ENCODE results near the gene CHMP2A.
"Not testable (repeated sequence)": the region's sequence is repeated elsewhere in the genome, so short reads cannot be mapped to it uniquely, and the experiment has no call there.

CHMP2A gene

GRCh38 chr19:58554494-58555368 is at the start of gene CHMP2A:
Gene CHMP2A, minus strand, starts transcription at chr19:58555105. Its CDS starts 893 bp downstream, at chr19:58554212.
- peak; percentile 96 to 99 (median 96) for DNase-seq (ENCODE audit: low read depth in 4 of 4, low spot score in 1 of 4)

GRCh38 chr19:58586133-58586765 is 31.3 kb upstream of the CHMP2A start:
- no peak for DNase-seq (ENCODE audit: low read depth in 4 of 4, low spot score in 1 of 4)

GRCh38 chr19:58585442-58586132 is 30.7 kb upstream of the CHMP2A start:
- no peak for DNase-seq (ENCODE audit: low read depth in 4 of 4, low spot score in 1 of 4)

GRCh38 chr19:58584498-58585441 is 29.9 kb upstream of the CHMP2A start:
- DNase-seq (ENCODE audit: low read depth in 4 of 4, low spot score in 1 of 4) = no peak

GRCh38 chr19:58582985-58583384 is 28.1 kb upstream of the CHMP2A start:
- no peak for DNase-seq (ENCODE audit: low read depth in 4 of 4, low spot score in 1 of 4)

- peak; percentile 84 to 87 (median 85) for DNase-seq (ENCODE audit: low read depth in 4 of 4, low spot score in 1 of 4)
These were observed 26.6 kb upstream of the CHMP2A start for GRCh38 chr19:58581227-58582141.

- DNase-seq (ENCODE audit: low read depth in 4 of 4, low spot score in 1 of 4) = no peak
These were observed 24.7 kb upstream of the CHMP2A start for GRCh38 chr19:58579473-58580142.

GRCh38 chr19:58578012-58578925 is 23.4 kb upstream of the CHMP2A start:
- no peak for DNase-seq (ENCODE audit: low read depth in 4 of 4, low spot score in 1 of 4)

- DNase-seq (ENCODE audit: low read depth in 4 of 4, low spot score in 1 of 4) = not testable (repeated sequence)
These were observed 22.7 kb upstream of the CHMP2A start for GRCh38 chr19:58577581-58577980.

- DNase-seq (ENCODE audit: low read depth in 4 of 4, low spot score in 1 of 4) = peak in 3 of 4 experiments; percentile 51 to 75 (median 69)
These were observed 20.5 kb upstream of the CHMP2A start for GRCh38 chr19:58575183-58576041.

GRCh38 chr19:58573658-58574164 is 18.8 kb upstream of the CHMP2A start:
- no peak for DNase-seq (ENCODE audit: low read depth in 4 of 4, low spot score in 1 of 4)

- DNase-seq (ENCODE audit: low read depth in 4 of 4, low spot score in 1 of 4) = peak; percentile 97 to 99 (median 98)
These were observed 18.1 kb upstream of the CHMP2A start, which contains the start of gene MZF1 for GRCh38 chr19:58572818-58573657. Gene MZF1, minus strand, starts transcription at chr19:58573335. Its CDS starts 1,946 bp downstream, at chr19:58571389.

- DNase-seq (ENCODE audit: low read depth in 4 of 4, low spot score in 1 of 4) = no peak
These were observed 17.3 kb upstream of the CHMP2A start for GRCh38 chr19:58572026-58572817.

GRCh38 chr19:58571575-58571947 is 16.7 kb upstream of the CHMP2A start:
- no peak for DNase-seq (ENCODE audit: low read depth in 4 of 4, low spot score in 1 of 4)
